ENCODE data around the gene DPEP2. TPM values are rescaled to one million over a fixed set of nuclear protein-coding genes. Genes with fewer than 3 reads are reported as not detected.
"Not testable (repeated sequence)": the region's sequence is repeated elsewhere in the genome, so short reads cannot be mapped to it uniquely, and the experiment has no call there.

DPEP2 gene
- total and polyA plus RNA-seq, 9 donors = 0.52 to 1.4 (median 1.1) TPM

DNA sequence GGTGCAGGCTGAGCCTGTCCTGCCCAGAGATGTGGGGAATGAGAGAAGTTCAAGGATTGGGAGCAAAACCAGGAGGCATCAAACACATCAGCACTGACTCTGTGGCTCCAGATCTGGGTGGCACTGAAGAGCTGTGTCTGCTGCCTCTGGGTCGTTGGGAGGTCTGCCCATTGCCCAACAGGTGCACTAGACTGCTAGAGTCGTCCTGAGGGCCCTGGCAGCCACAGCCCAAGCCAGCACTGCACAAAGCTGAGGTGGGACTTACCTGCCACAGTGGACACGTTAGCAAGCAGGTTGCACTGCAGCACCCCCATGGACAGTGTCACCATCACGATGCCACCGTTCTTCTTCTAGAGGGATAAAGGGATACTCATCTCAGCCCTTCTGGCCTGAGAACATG lies 22.3 kb downstream of the DPEP2 start:
- peaks cover 4% of the 10 kb centered on the region for H3K4me1 ChIP-seq (ENCODE audit: control insufficient read depth, insufficient read depth, low read length)
- H3K27ac ChIP-seq (ENCODE audit: low read length) = no peak overlapping the region
- H3K36me3 ChIP-seq (ENCODE audit: control insufficient read depth, insufficient read depth, low read length) = no peaks in the 10 kb centered on the region
- no peak overlapping the region for H3K4me3 ChIP-seq (ENCODE audit: low read length)
- no peaks in the 10 kb centered on the region for H3K9me3 ChIP-seq (replicated peaks; ENCODE audit: control insufficient read depth, low read depth, low read length)
- peaks cover 21% of the 10 kb centered on the region for H3K27me3 ChIP-seq (ENCODE audit: control insufficient read depth, insufficient read depth, low read length)
- no peak for DNase-seq
- WGBS (ENCODE audit: insufficient coverage) = 80% methylated on average over 5 of the region's 5 CpGs

DNA sequence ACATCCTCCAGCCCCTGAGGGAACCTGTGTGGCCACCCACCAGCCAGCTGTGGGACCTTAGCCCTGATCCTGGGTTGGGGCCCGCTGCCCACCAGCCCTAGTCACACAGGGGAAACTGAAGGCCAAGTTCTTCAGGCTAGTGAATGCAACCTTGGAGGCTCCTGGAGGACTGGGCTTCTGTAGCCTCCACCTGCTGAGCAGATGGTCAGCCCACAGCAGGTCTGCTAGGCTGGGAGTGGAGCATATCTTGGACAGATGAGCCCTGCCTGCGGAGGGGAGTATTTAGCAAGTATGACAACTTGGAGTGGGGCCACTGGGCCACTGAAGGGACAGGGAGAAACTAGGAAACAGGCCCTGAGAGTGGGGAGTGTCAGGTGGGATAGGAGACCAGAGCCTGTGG lies 23.1 kb downstream of the DPEP2 start:
- 93% methylated on average over 2 of the region's 2 CpGs for WGBS (ENCODE audit: insufficient coverage)
- no peak for DNase-seq
- no peak overlapping the region for H3K27ac ChIP-seq (ENCODE audit: low read length)
- H3K4me1 ChIP-seq (ENCODE audit: control insufficient read depth, insufficient read depth, low read length) = peaks cover 4% of the 10 kb centered on the region
- peaks cover 20% of the 10 kb centered on the region for H3K27me3 ChIP-seq (ENCODE audit: control insufficient read depth, insufficient read depth, low read length)
- H3K36me3 ChIP-seq (ENCODE audit: control insufficient read depth, insufficient read depth, low read length) = no peaks in the 10 kb centered on the region
- no peak overlapping the region for H3K4me3 ChIP-seq (ENCODE audit: low read length)
- no peaks in the 10 kb centered on the region for H3K9me3 ChIP-seq (replicated peaks; ENCODE audit: control insufficient read depth, low read depth, low read length)

DNA sequence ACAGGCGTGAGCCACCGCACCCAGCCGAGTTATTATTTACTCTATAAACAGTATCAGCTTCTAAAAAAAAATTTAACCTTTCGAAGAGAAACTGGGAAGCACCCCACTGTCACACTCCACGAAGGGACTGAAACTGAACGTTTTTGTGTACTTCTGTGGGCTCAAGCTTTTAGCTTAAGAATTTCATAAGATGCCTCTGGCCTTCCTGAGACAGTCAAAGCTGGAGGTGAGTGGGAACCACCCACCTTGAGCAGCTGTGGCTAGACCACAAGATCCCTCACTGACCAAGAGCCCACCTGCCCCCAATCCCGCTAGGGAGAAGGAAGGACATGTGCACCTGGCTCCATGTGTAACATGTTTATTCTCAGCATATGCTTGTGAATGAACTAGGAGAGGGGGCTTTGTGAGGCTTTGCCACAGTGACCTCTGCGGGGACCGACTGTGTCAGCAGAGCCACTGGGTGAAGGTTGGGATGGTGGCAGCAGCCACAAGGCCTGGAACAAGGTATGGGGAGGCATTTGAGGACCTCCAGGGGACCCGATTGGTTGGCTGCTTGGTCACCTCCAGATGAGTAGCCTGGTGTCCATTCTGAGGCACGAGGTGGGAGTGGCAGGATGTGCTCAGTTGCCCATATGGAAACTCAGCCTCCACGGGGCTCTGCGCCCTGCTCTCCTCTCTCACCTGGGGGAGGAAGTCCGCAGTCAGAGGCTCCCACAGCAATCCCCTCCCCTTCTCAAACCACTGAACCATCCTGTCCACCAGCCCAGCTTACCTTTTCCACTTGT lies 23.8 kb downstream of the DPEP2 start:
- 74% methylated on average over 12 of the region's 14 CpGs for WGBS (ENCODE audit: insufficient coverage)
- no peak for DNase-seq
- H3K27me3 ChIP-seq (ENCODE audit: control insufficient read depth, insufficient read depth, low read length) = peaks cover 15% of the 10 kb centered on the region

DNA sequence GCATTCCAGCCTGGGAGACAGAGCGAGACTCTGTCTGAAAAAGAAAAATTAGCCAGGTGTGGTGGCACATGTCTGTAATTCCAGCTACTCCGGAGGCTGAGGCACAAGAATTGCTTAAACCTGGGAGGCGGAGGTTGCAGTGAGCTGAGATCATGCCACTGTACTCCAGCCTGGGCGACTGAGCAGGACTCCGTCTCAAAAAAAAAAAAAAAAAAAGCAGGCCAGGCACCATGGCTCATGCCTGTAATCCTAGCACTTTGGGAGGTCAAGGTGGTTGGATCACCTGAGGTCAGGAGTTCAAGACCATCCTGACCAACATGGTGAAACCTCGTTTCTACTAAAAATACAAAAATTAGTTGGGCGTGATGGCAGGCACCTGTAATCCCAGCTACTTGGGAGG lies 27.0 kb downstream of the DPEP2 start:
- peaks cover 15% of the 10 kb centered on the region for H3K4me1 ChIP-seq (ENCODE audit: control insufficient read depth, insufficient read depth, low read length)
- not testable (repeated sequence) for H3K4me3 ChIP-seq (ENCODE audit: low read length); DNase-seq; H3K27me3 ChIP-seq (ENCODE audit: control insufficient read depth, insufficient read depth, low read length); H3K27ac ChIP-seq (ENCODE audit: low read length); H3K36me3 ChIP-seq (ENCODE audit: control insufficient read depth, insufficient read depth, low read length); H3K9me3 ChIP-seq (replicated peaks; ENCODE audit: control insufficient read depth, low read depth, low read length)
- 89% methylated on average over 5 of the region's 7 CpGs for WGBS (ENCODE audit: insufficient coverage)

More for the DNA sequence above, 23.8 kb downstream of the DPEP2 start:
- Histone ChIP-seq H3K36me3 (ENCODE audit: control insufficient read depth, insufficient read depth, low read length) (no peaks in the 10 kb centered on the region), H3K9me3 (replicated peaks; ENCODE audit: control insufficient read depth, low read depth, low read length) (no peaks in the 10 kb centered on the region), H3K4me1 (ENCODE audit: control insufficient read depth, insufficient read depth, low read length) (peaks cover 4% of the 10 kb centered on the region), H3K4me3 (ENCODE audit: low read length) (no peak overlapping the region), H3K27ac (ENCODE audit: low read length) (no peak overlapping the region)

DNA sequence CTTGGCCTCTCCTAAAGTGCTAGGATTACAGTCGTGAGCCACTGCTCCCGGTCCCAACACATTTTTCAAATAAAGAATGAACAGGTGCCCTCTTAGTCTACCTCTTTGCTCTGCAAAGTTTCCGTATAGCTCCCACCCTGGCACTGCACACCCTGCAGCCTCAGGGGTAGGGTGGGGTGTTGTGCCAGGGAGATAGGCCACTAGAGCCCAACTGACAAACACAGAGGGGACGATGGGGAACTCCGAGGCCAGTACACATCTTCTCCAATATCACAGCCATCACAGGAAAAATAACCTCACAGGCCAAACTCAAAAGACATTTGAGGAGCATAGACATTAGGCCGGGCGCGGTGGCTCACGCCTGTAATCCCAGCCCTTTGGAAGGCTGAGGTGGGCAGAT lies 28.2 kb downstream of the DPEP2 start:
- Histone ChIP-seq H3K27me3 (ENCODE audit: control insufficient read depth, insufficient read depth, low read length) (peaks cover 2% of the 10 kb centered on the region), H3K36me3 (ENCODE audit: control insufficient read depth, insufficient read depth, low read length) (peaks cover 4% of the 10 kb centered on the region), H3K9me3 (replicated peaks; ENCODE audit: control insufficient read depth, low read depth, low read length) (no peaks in the 10 kb centered on the region), H3K4me1 (ENCODE audit: control insufficient read depth, insufficient read depth, low read length) (peaks cover 25% of the 10 kb centered on the region), H3K27ac (ENCODE audit: low read length) (no peak overlapping the region), H3K4me3 (ENCODE audit: low read length) (no peak overlapping the region)
- DNase-seq = no peak
- WGBS (ENCODE audit: insufficient coverage) = 100% methylated on average over 1 of the region's 9 CpGs

DNA sequence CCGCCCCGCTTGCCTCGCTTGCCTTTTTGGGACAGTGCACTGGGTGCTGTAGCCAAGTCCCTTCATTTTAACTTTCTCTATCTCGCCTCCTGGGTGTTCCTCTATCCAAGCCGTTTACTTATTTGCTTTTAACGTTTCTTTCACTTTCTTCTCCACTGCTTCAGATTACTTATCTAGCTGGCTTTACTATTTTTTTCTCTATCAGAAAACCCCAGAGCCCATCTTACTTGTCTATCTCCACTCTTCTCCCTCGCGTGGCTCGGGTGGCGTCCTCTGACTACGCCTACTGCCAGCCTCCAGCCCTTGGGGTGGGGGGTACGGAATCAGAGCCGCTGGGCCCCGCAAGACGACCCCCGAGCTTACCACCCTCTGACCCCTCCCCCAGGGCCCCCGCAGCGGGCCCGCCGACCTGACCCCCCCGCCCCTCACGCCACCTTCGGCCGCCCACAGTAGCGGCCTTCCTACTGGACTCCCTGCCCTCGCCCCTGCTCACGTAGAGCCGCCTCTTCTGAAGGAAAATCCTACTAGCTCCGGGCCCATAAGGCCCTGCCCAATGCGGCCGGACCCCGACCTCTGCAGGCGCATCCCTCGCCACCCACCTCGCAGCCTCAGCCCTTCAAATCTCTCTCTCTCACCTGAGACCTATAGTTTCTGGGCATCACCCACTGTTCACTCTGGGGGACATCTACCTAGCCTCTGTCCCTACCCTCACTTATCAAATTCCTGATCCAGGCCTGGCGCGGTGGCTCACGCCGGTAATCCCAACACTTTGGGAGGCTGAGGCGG lies 29.8 kb downstream of the DPEP2 start:
- Histone ChIP-seq H3K4me3 (ENCODE audit: low read length) (peak overlapping the region; percentile 66), H3K9me3 (replicated peaks; ENCODE audit: control insufficient read depth, low read depth, low read length) (no peaks in the 10 kb centered on the region), H3K27ac (ENCODE audit: low read length) (peak overlapping the region; percentile 81), H3K27me3 (ENCODE audit: control insufficient read depth, insufficient read depth, low read length) (peaks cover 2% of the 10 kb centered on the region), H3K36me3 (ENCODE audit: control insufficient read depth, insufficient read depth, low read length) (peaks cover 15% of the 10 kb centered on the region), H3K4me1 (ENCODE audit: control insufficient read depth, insufficient read depth, low read length) (peaks cover 31% of the 10 kb centered on the region)
- DNase-seq = peak; percentile 65
- 40% methylated on average over 23 of the region's 40 CpGs for WGBS (ENCODE audit: insufficient coverage)

DNA sequence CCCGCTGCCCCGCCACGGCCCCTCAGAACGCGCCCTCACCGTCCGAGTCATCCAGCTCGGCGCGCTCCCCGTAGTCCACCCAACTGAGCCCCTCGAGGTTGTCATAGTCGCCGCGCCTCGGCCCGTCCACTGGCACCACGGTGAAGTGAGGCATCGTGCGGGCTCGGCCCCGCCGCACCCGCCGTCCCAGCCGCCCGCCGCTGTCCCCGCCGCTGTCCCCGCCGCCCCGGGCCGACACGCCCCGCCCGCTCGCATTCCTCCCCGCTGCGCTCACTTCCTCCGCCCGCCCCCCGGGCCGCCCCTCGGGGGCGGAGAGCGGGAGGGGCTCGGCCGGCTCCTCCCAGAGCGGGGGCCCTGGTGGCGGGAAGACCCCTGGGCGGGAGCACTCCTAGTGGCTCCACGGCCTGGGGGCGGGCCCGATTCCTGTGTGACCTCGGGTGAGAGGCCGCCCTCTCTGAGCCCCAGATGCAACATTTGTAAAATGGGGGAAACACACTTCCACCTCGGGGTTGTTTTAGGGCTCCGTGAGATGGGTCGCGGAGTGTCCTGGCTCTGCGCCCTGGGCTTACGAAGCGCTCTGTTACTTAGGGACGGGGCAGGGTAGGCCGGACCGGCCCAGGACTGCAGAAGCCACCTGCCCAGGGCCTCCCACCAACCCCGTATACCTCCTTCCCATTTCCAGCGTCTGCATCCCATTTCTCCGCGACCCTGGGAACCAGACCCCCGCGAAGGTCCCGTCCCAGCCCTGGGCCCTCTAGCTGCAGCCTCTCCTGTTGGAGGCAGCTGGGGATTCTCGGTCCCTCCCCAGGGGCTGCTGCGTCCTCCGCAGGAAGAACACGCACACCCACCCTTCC lies 30.7 kb downstream of the DPEP2 start, which contains the start of gene SLC12A4:
Gene SLC12A4, minus strand, starts transcription at position 238 of the 854 bp plus-strand sequence. Its CDS starts 84 bp downstream, at position 154.
- Histone ChIP-seq H3K27me3 (ENCODE audit: control insufficient read depth, insufficient read depth, low read length) (peaks cover 2% of the 10 kb centered on the region), H3K27ac (ENCODE audit: low read length) (peak within 1 kb of the TSS; percentile 81), H3K9me3 (replicated peaks; ENCODE audit: control insufficient read depth, low read depth, low read length) (no peaks in the 10 kb centered on the region), H3K4me3 (ENCODE audit: low read length) (peak within 1 kb of the TSS; percentile 66), H3K4me1 (ENCODE audit: control insufficient read depth, insufficient read depth, low read length) (peaks cover 39% of the 10 kb centered on the region), H3K36me3 (ENCODE audit: control insufficient read depth, insufficient read depth, low read length) (peaks cover 22% of the 10 kb centered on the region)
- DNase-seq = peak; percentile 97
- under 1% methylated on average over 69 of the region's 78 CpGs for WGBS (ENCODE audit: insufficient coverage)

DNA sequence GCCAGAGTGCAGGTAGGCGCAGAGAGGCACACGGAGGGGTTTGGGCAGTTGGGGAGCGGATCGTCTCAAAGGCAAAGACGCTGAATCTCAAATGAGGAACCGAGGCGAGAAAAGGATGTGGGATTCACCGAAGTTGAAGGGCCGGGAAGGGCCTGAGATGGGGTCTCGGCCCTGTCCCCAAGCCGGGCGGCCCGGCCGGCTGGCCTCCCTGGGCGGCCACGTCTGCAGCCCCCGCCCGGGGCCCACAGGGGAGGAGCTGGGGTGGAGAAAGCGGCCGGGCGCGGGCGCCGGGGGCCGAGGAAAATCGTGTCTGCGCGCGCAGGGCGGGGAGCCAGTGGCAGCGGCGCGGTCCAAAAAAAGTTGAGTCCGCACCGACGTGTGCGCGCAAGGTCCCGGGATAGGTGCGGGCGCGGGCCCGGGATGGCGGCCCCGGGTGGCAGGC lies 31.3 kb downstream of the DPEP2 start:
- Histone ChIP-seq H3K27ac (ENCODE audit: low read length) (peak overlapping the region; percentile 70), H3K9me3 (replicated peaks; ENCODE audit: control insufficient read depth, low read depth, low read length) (no peaks in the 10 kb centered on the region), H3K36me3 (ENCODE audit: control insufficient read depth, insufficient read depth, low read length) (peaks cover 27% of the 10 kb centered on the region), H3K4me3 (ENCODE audit: low read length) (peak overlapping the region; percentile 66), H3K27me3 (ENCODE audit: control insufficient read depth, insufficient read depth, low read length) (peaks cover 2% of the 10 kb centered on the region), H3K4me1 (ENCODE audit: control insufficient read depth, insufficient read depth, low read length) (peaks cover 46% of the 10 kb centered on the region)
- under 1% methylated on average over 44 of the region's 45 CpGs for whole genome bisulfite sequencing (ENCODE audit: insufficient coverage)
- DNase-seq = peak; percentile 78

DNA sequence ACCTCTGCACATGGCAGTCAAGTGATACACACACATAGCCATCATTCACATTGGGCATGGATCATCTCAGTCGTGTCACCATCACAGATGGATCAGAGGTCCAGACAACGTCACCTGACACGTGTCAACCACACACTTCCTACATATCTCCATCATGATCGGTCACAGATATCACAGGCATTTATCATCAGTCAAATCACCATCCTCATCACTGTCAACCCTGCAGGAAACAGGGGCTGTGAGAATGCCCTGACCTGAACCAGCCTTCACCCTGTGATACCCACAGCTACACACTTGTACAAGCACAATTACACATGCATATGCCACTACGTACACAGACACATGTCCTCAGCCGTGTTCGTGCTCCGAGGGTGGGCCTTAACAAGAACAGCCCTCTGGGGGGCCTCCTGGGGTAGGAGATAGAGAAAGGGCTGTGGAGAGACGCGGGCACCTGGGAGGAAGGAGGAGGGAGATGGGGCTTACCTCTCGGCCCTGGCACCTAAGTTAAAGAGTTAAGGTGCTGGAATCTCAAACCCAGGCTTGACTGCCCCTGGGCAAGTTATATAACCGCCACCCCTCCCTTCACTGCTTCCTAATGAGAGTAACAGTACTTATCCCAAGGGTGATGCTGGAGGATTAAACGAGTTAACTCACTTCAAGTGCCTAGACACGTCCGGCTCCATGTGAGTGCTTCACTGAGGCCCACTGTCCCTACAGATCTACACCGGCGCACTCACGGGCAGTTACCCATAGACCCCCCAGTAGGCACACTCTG lies 31.9 kb downstream of the DPEP2 start:
- H3K27ac ChIP-seq (ENCODE audit: low read length) = peak overlapping the region; percentile 70

More for the DNA sequence above, 31.9 kb downstream of the DPEP2 start:
- no peaks in the 10 kb centered on the region for H3K9me3 ChIP-seq (replicated peaks; ENCODE audit: control insufficient read depth, low read depth, low read length)
- H3K4me3 ChIP-seq (ENCODE audit: low read length) = peak overlapping the region; percentile 66
- DNase-seq = no peak
- H3K4me1 ChIP-seq (ENCODE audit: control insufficient read depth, insufficient read depth, low read length) = peaks cover 49% of the 10 kb centered on the region
- H3K36me3 ChIP-seq (ENCODE audit: control insufficient read depth, insufficient read depth, low read length) = peaks cover 33% of the 10 kb centered on the region
- 17% methylated on average over 7 of the region's 18 CpGs for WGBS (ENCODE audit: insufficient coverage)
- H3K27me3 ChIP-seq (ENCODE audit: control insufficient read depth, insufficient read depth, low read length) = peaks cover 2% of the 10 kb centered on the region

Measured in muscle of leg (tissue), 11 donors.